ENCODE data around the gene CACNA1C.

The CACNA1C gene

GRCh38 chr12:2453076-2453760 is 400.4 kb downstream of the CACNA1C start:
- no peaks in the 10 kb centered on the region for H3K79me2 ChIP-seq (ENCODE audit: insufficient read depth, low read depth)
- H2AFZ ChIP-seq (ENCODE audit: low read depth) = no peak overlapping the region
- no peak overlapping the region for H3K27ac ChIP-seq
- H4K20me1 ChIP-seq (ENCODE audit: insufficient read depth) = no peaks in the 10 kb centered on the region
- H3K4me1 ChIP-seq (ENCODE audit: low read depth, poor library complexity, severe bottlenecking) = no peaks in the 10 kb centered on the region
- no peaks in the 10 kb centered on the region for H3K36me3 ChIP-seq (ENCODE audit: insufficient read depth)
- TF ChIP-seq CTCF (conservative IDR thresholded peaks at IDR 0.05; ENCODE audit: low read depth, low read length) = no peak
- H3K4me3 ChIP-seq (IDR thresholded peaks at IDR 0.05; ENCODE audit: insufficient read depth, low read depth, low read length) = no peak overlapping the region
- no peak overlapping the region for H3K9ac ChIP-seq
- no peak overlapping the region for H3K4me2 ChIP-seq
- H3K27me3 ChIP-seq (ENCODE audit: insufficient read depth, low read depth) = no peaks in the 10 kb centered on the region

GRCh38 chr12:2453761-2454090 is 400.9 kb downstream of the CACNA1C start:
- H3K27ac ChIP-seq = no peak overlapping the region
- H2AFZ ChIP-seq (ENCODE audit: low read depth) = no peak overlapping the region
- no peaks in the 10 kb centered on the region for H4K20me1 ChIP-seq (ENCODE audit: insufficient read depth)
- H3K36me3 ChIP-seq (ENCODE audit: insufficient read depth) = no peaks in the 10 kb centered on the region
- H3K4me2 ChIP-seq = no peak overlapping the region
- no peak overlapping the region for H3K9ac ChIP-seq
- H3K4me1 ChIP-seq (ENCODE audit: low read depth, poor library complexity, severe bottlenecking) = no peaks in the 10 kb centered on the region
- H3K27me3 ChIP-seq (ENCODE audit: insufficient read depth, low read depth) = no peaks in the 10 kb centered on the region
- H3K79me2 ChIP-seq (ENCODE audit: insufficient read depth, low read depth) = no peaks in the 10 kb centered on the region
- H3K4me3 ChIP-seq (IDR thresholded peaks at IDR 0.05; ENCODE audit: insufficient read depth, low read depth, low read length) = no peak overlapping the region
- no peak for TF ChIP-seq CTCF (conservative IDR thresholded peaks at IDR 0.05; ENCODE audit: low read depth, low read length)

GRCh38 chr12:2454601-2455177 is 401.9 kb downstream of the CACNA1C start:
- Histone ChIP-seq H3K36me3 (ENCODE audit: insufficient read depth) (no peaks in the 10 kb centered on the region), H3K27me3 (ENCODE audit: insufficient read depth, low read depth) (no peaks in the 10 kb centered on the region), H2AFZ (ENCODE audit: low read depth) (no peak overlapping the region), H3K79me2 (ENCODE audit: insufficient read depth, low read depth) (no peaks in the 10 kb centered on the region), H3K27ac (no peak overlapping the region), H4K20me1 (ENCODE audit: insufficient read depth) (no peaks in the 10 kb centered on the region), H3K9ac (no peak overlapping the region), H3K4me3 (IDR thresholded peaks at IDR 0.05; ENCODE audit: insufficient read depth, low read depth, low read length) (no peak overlapping the region), H3K4me1 (ENCODE audit: low read depth, poor library complexity, severe bottlenecking) (peaks cover 5% of the 10 kb centered on the region), H3K4me2 (no peak overlapping the region)
- no peak for TF ChIP-seq CTCF (conservative IDR thresholded peaks at IDR 0.05; ENCODE audit: low read depth, low read length)

GRCh38 chr12:2455410-2455809 is 402.6 kb downstream of the CACNA1C start:
- Histone ChIP-seq H3K36me3 (ENCODE audit: insufficient read depth) (no peaks in the 10 kb centered on the region), H3K9ac (no peak overlapping the region), H3K27ac (no peak overlapping the region), H3K79me2 (ENCODE audit: insufficient read depth, low read depth) (no peaks in the 10 kb centered on the region), H3K27me3 (ENCODE audit: insufficient read depth, low read depth) (no peaks in the 10 kb centered on the region), H3K4me3 (IDR thresholded peaks at IDR 0.05; ENCODE audit: insufficient read depth, low read depth, low read length) (no peak overlapping the region), H3K4me1 (ENCODE audit: low read depth, poor library complexity, severe bottlenecking) (peaks cover 11% of the 10 kb centered on the region), H3K4me2 (no peak overlapping the region), H4K20me1 (ENCODE audit: insufficient read depth) (no peaks in the 10 kb centered on the region), H2AFZ (ENCODE audit: low read depth) (no peak overlapping the region)
- no peak for TF ChIP-seq CTCF (conservative IDR thresholded peaks at IDR 0.05; ENCODE audit: low read depth, low read length)
